Fibroblast of lung (primary cell): ENCODE data around the gene CCT7.

Experiments
- EZH2 ChIP-seq: IDR thresholded peaks from 2 replicates; pipeline ENCODE4 v1.5.1; 2012; ENCODE audit warnings: low read length, control low read depth, mild to moderate bottlenecking; ENCODE audit errors: missing control alignments
- TF ChIP-seq, protein P1 (sequence below), 2 donors: IDR thresholded peaks in 1 of 2; conservative IDR thresholded peaks in 1 of 2; 1 replicate in 1 of 2; 2 replicates in 1 of 2; pipeline ENCODE4 v1.5.1; 2011 to 2012; ENCODE audit warnings: low read length in 2 of 2, control low read depth in 1 of 2, inconsistent platforms in 1 of 2, low read depth in 1 of 2, mild to moderate bottlenecking in 1 of 2

DNA sequence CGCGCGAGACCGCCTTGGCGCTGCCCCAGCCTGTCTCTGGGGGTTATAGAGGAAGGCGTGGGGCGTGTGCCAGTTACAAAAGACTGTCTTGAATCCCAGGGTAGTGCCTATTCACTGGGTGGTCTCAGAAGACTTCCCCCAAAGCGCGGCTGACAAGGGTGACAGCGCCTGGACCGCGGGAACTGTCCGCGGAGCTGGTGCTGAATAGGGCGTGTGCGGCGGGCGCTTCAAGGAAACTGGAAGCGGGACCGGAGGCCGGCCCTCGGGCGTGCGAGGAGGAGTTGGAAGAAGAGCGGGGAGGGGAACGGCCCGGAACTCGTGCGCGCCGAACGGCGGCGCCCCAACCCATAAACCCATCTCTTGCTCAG, 57.0 kb downstream of the CCT7 start:
- TF ChIP-seq, protein P1, sequence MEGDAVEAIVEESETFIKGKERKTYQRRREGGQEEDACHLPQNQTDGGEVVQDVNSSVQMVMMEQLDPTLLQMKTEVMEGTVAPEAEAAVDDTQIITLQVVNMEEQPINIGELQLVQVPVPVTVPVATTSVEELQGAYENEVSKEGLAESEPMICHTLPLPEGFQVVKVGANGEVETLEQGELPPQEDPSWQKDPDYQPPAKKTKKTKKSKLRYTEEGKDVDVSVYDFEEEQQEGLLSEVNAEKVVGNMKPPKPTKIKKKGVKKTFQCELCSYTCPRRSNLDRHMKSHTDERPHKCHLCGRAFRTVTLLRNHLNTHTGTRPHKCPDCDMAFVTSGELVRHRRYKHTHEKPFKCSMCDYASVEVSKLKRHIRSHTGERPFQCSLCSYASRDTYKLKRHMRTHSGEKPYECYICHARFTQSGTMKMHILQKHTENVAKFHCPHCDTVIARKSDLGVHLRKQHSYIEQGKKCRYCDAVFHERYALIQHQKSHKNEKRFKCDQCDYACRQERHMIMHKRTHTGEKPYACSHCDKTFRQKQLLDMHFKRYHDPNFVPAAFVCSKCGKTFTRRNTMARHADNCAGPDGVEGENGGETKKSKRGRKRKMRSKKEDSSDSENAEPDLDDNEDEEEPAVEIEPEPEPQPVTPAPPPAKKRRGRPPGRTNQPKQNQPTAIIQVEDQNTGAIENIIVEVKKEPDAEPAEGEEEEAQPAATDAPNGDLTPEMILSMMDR (conservative IDR thresholded peaks at IDR 0.05 in 1 of 2, IDR thresholded peaks at IDR 0.05 in 1 of 2; ENCODE audit: low read depth in 1 of 2, low read length in 2 of 2): no peak
- no peak for TF ChIP-seq EZH2
